ENCODE measurements around the gene LYL1. TPM values are rescaled to one million over a fixed set of nuclear protein-coding genes. Genes with fewer than 3 reads are reported as not detected.

Gene LYL1
- total RNA-seq, 1 experiment from 2014 or later, result 0.63 TPM

- H4K5ac ChIP-seq (ENCODE audit: insufficient read length, low read depth, low read length), result no peak overlapping the region
- no peak overlapping the region for H2BK12ac ChIP-seq (ENCODE audit: insufficient read length, low read depth, low read length)
- H2BK5ac ChIP-seq (ENCODE audit: insufficient read length, low read length), result no peak overlapping the region
- Mint-ChIP-seq H3K27ac (no peak overlapping the region), H3K27me3 (ENCODE audit: low read depth) (peaks cover 72% of the 10 kb centered on the region), H3K36me3 (ENCODE audit: insufficient read depth in 1 of 3, low read depth in 3 of 3) (no peaks in the 10 kb centered on the region), H3K4me3 (no peak overlapping the region), H3K4me1 (peaks cover 0 to 17% of the 10 kb centered on the region in 2 experiments; a peak in 2 of 4 replicates), H3K9me3 (no peaks in the 10 kb centered on the region)
- H3K23me2 ChIP-seq (ENCODE audit: insufficient read length, low read depth, low read length, poor library complexity, severe bottlenecking), result no peaks in the 10 kb centered on the region
- no peak overlapping the region for H3K56ac ChIP-seq (ENCODE audit: insufficient read length, low read depth, low read length)
- no peak overlapping the region for H2AFZ ChIP-seq (ENCODE audit: low read length)
- H3K27me3 ChIP-seq (ENCODE audit: insufficient read depth, low read length), result no peaks in the 10 kb centered on the region; the same call in 1 of the 2 replicates
- no peak for DNase-seq
- H3K4ac ChIP-seq (ENCODE audit: low read depth, low read length), result no peak overlapping the region
- H3K79me1 ChIP-seq (ENCODE audit: insufficient read depth, low read depth, low read length, poor library complexity, severe bottlenecking), result no peaks in the 10 kb centered on the region
- no peak overlapping the region for H3K18ac ChIP-seq (ENCODE audit: insufficient read length, low read depth, low read length)
- TF ChIP-seq CTCF (conservative IDR thresholded peaks at IDR 0.05), result no peak
- H2BK120ac ChIP-seq (ENCODE audit: low read depth, low read length, poor library complexity, severe bottlenecking), result no peak overlapping the region
- no peaks in the 10 kb centered on the region for H3K4me1 ChIP-seq (ENCODE audit: insufficient read depth, low read length)
- H3K4me2 ChIP-seq (ENCODE audit: insufficient read depth, insufficient read length, low read length), result no peak overlapping the region
- no peaks in the 10 kb centered on the region for H4K20me1 ChIP-seq (ENCODE audit: control insufficient read depth, insufficient read depth, insufficient read length)
- no CpG with 5 or more reads among the region's 20 CpGs for WGBS (ENCODE audit: extremely low coverage, insufficient read length, low lambda C conversion rate)
- no peak overlapping the region for H2BK20ac ChIP-seq (ENCODE audit: low read depth, low read length, poor library complexity, severe bottlenecking)
- H2BK15ac ChIP-seq (ENCODE audit: low read depth, low read length), result no peak overlapping the region
- H3K9me3 ChIP-seq (ENCODE audit: control insufficient read depth, low read depth, low read length), result no peaks in the 10 kb centered on the region
- no peak overlapping the region for H3K14ac ChIP-seq (ENCODE audit: insufficient read depth, low read length)
- H4K8ac ChIP-seq (replicated peaks; ENCODE audit: insufficient read length, low read depth, low read length), result no peak overlapping the region
- H2AK5ac ChIP-seq (ENCODE audit: insufficient read length, low read length), result no peak overlapping the region
- no peak overlapping the region for H4K91ac ChIP-seq (ENCODE audit: insufficient read length, low read depth, low read length)
- H3K27ac ChIP-seq (ENCODE audit: insufficient read length, low read depth, low read length), result no peak overlapping the region
- no peaks in the 10 kb centered on the region for H3K79me2 ChIP-seq (ENCODE audit: insufficient read depth, low read length)
- no peak overlapping the region for H3T11ph ChIP-seq (ENCODE audit: low read length)
- H3K23ac ChIP-seq (ENCODE audit: insufficient read length, low read depth, low read length), result no peak overlapping the region
- H3K9ac ChIP-seq (ENCODE audit: extremely low read depth, insufficient read length, low read length), result no peak overlapping the region
Observed at GRCh38 chr19:13069415-13070359, 33.0 kb downstream of the LYL1 start.

All from H9 (cell line).